Activated B cell treated with CpG ODN at 0.5 μM for 24 hours (primary cell): Measurements from ENCODE around the gene DIP2C. TPM values are rescaled to one million over a fixed set of nuclear protein-coding genes. Genes with fewer than 3 reads are reported as not detected.

Source experiments
- ATAC-seq: fragments of 200-7000 bp; cut with Tn5 transposase; one replicate; pipeline ENCODE4 v1.10.0; 2021; ENCODE audit warnings: low read depth, mild to moderate bottlenecking, moderate library complexity
- CTCF ChIA-PET: fragments of 350-600 bp; sonication (Branson Sonifier 250); formaldehyde crosslinking; loops from one replicate; lab custom pipeline; 2021; ENCODE audit warnings: antibody characterized with exemption; lab: Charles Lee
- POLR2A ChIA-PET: fragments of 350-600 bp; sonication (Branson Sonifier 250); formaldehyde crosslinking; loops from one replicate; lab custom pipeline; 2021; ENCODE audit warnings: antibody characterized with exemption; lab: Charles Lee
- DNase-seq: peaks from one replicate; pipeline ENCODE4 v3.0.0; 2022
- H3K27ac Mint-ChIP-seq: one replicate; pipeline ENCODE4 v1.8.0; 2020; ENCODE audit warnings: mixed read lengths
- H3K27me3 Mint-ChIP-seq: one replicate; pipeline ENCODE4 v1.8.0; 2021; ENCODE audit warnings: mixed read lengths
- H3K36me3 Mint-ChIP-seq: one replicate; pipeline ENCODE4 v1.8.0; 2021; ENCODE audit warnings: low read depth, mixed read lengths
- H3K4me1 Mint-ChIP-seq: one replicate; pipeline ENCODE4 v1.8.0; 2021; ENCODE audit warnings: mixed read lengths
- H3K4me3 Mint-ChIP-seq: one replicate; pipeline ENCODE4 v1.8.0; 2020; ENCODE audit warnings: mild to moderate bottlenecking, mixed read lengths
- H3K9me3 Mint-ChIP-seq: one replicate; pipeline ENCODE4 v1.8.0; 2020; ENCODE audit warnings: mixed read lengths
- CTCF ChIP-seq: fragments of 200-600 bp; IDR thresholded peaks from one replicate; pipeline ENCODE4 v1.8.0; 2022; ENCODE audit warnings: antibody characterized with exemption, mild to moderate bottlenecking
- intact Hi-C: fragments of 100-400 bp; cut with micrococcal nuclease; formaldehyde crosslinking; loops from one replicate; pipeline ENCODE4 v1.15.1; 2024
- total RNA-seq: library from RNA; stranded (reverse); gene quantifications from 2 replicates; pipeline ENCODE4 v1.2.3, GENCODE V29; 2022

The DIP2C gene
- total RNA-seq, 1 donor from 2014 or later, result 0.49 TPM

DNA sequence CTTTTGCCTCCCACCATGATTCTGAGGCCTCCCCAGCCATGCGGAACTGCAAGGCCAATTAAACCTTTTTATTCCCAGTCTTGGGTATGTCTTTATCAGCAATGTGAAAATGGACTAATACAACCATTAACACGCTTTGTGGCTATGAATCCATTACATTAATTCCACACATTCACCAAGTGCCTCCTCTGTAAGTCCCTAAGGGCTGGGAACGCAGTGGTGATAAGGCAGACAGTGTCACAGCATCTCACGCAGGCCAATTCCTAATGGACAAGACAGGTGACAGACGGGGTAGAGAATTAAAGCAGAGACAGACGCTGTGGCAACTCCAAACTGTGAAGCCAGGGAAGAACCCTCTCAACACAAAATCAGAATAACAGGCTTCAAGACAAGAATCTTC, 247.8 kb downstream of the DIP2C start:
- ATAC-seq (no peak), DNase-seq (no peak)
- no peak overlapping the region for H3K27ac Mint-ChIP-seq
- intact Hi-C loops, result no loop called here
- peaks cover 6% of the 10 kb centered on the region for H3K27me3 Mint-ChIP-seq
- ChIA-PET CTCF (no interaction called here), POLR2A (no interaction called here)
- no peaks in the 10 kb centered on the region for H3K9me3 Mint-ChIP-seq
- no peak overlapping the region for H3K4me3 Mint-ChIP-seq
- H3K4me1 Mint-ChIP-seq, result no peaks in the 10 kb centered on the region
- no peaks in the 10 kb centered on the region for H3K36me3 Mint-ChIP-seq
- no peak for TF ChIP-seq CTCF

DNA sequence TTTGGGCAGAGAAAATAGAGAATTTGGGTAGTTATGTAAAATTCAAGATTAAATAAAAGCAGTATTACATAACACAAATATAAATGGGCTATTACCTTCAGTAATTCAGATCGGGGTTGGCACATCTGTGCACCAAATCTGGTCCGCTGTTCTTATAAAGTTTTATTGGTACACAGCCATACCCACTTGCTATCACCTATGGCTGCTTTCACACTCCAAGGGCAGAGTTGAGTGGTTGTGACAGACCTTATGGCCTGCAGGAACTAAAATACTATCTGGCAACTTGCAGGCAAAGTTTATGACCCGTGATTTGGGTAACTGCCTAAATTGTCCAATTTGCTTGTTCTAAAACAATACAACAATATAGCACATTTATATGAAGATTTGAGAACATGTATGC, 249.3 kb downstream of the DIP2C start:
- DNase-seq, result no peak
- Mint-ChIP-seq H3K4me3 (no peak overlapping the region), H3K36me3 (no peaks in the 10 kb centered on the region), H3K27ac (no peak overlapping the region), H3K27me3 (peaks cover 9% of the 10 kb centered on the region), H3K4me1 (no peaks in the 10 kb centered on the region), H3K9me3 (no peaks in the 10 kb centered on the region)
- ATAC-seq, result no peak
- intact Hi-C loops, result no loop called here
- POLR2A ChIA-PET, result no interaction called here
- CTCF ChIA-PET, result no interaction called here
- no peak for TF ChIP-seq CTCF

DNA sequence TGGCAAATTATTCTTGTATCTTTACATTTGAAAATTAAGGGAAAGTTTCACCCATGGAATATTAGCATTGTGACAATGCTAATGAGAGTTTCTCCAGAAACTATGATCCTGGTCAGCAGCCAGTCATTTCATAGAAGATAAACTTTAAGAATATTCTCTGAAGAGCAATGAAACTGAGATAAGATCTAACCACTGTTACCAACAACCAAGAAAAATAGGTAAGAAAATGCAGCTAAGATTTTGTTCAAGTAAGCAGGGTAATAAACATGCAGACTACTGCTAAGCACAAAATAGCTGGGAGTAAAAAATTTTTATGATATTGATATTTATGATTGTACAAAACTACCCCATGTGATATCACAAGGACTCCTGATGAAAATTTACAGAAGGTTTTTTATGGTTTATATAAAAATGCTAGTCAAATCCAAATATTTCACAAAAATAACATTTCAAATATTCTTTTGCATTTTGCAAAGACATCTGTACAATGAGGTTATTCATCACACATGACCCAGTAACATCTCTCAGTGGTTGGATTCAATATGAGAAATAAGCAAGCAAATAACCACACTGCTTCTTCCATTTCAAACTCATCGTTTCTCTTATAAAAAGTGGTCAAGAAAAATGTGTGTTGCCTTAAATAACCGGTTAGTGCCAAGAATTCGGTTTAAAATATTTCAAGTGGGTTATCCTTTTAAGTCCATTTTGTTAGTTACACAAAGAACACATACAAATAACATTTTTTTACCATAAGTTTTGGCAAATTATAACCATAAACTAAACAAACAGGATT, 251.6 kb downstream of the DIP2C start:
- ATAC-seq (no peak), DNase-seq (no peak)
- H3K36me3 Mint-ChIP-seq, result no peaks in the 10 kb centered on the region
- peaks cover 13% of the 10 kb centered on the region for H3K27me3 Mint-ChIP-seq
- H3K4me1 Mint-ChIP-seq, result no peaks in the 10 kb centered on the region
- intact Hi-C loops, result no loop called here
- POLR2A ChIA-PET, result no interaction called here
- H3K27ac Mint-ChIP-seq, result no peak overlapping the region
- no peak for TF ChIP-seq CTCF
- CTCF ChIA-PET, result no interaction called here
- no peaks in the 10 kb centered on the region for H3K9me3 Mint-ChIP-seq
- H3K4me3 Mint-ChIP-seq, result no peak overlapping the region

DNA sequence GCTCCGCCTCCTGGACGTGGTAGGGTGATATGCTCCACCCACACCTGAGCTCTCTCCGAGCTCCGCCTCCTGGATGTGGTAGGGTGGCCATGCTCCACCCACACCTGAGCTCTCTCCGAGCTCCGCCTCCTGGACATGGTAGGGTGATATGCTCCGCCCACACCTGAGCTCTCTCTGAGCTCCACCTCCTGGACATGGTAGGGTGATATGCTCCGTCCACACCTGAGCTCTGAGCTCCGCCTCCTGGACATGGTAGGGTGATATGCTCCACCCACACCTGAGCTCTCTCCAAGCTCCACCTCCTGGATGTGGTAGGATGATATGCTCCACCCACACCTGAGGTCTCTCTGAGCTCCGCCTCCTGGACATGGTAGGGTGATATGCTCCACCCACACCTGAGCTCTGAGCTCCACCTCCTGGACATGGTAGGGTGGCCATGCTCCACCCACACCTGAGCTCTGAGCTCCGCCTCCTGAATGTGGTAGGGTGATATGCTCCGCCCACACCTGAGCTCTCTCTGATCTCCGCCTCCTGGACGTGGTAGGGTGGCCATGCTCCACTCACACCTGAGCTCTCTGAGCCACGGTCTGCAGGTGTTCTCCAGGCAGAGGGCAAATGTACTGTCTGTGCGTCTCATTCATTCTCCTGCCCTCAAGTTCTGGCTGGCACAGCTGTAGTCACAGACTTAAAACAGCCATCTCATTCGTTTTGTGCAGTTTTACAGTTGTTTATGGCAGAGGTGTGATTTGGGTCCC, 252.4 kb downstream of the DIP2C start:
- H3K27ac Mint-ChIP-seq, result no peak overlapping the region
- ATAC-seq, result no peak

More for the DNA sequence above, 252.4 kb downstream of the DIP2C start:
- no peak overlapping the region for H3K4me3 Mint-ChIP-seq
- H3K27me3 Mint-ChIP-seq, result peaks cover 13% of the 10 kb centered on the region
- no peaks in the 10 kb centered on the region for H3K4me1 Mint-ChIP-seq
- ChIA-PET CTCF (no interaction called here), POLR2A (no interaction called here)
- H3K36me3 Mint-ChIP-seq, result no peaks in the 10 kb centered on the region
- peaks cover under 1% of the 10 kb centered on the region for H3K9me3 Mint-ChIP-seq
- DNase-seq, result no peak
- intact Hi-C loops, result no loop called here
- TF ChIP-seq CTCF, result no peak
